ENCODE measurements around the gene MAPKAP1.

The MAPKAP1 gene

DNA sequence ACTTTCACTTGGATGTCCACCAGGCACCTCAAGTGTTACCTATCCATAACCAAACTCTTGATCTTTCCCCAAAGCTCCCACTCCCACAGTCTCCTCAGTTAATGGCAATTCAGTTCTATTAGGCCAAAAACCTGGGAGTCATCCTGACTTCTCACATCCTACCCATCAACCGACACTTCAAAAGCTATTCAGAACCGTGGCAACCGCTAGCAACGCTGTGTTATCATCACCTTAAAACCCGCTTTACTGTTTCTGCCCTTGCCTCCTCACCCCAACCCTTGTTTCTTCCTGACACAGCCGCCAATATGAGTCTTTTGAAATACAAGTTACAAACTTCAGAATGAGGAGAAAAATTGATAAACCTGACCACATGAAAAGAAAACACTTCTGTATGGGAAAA, 46.5 kb downstream of the MAPKAP1 start:
- no peak overlapping the region for H3K4me3 ChIP-seq (replicated peaks in 1 of 2; ENCODE audit: low read depth in 2 of 2, low read length in 2 of 2)
- no peak for DNase-seq (ENCODE audit: low read depth in 2 of 2)
- TF ChIP-seq, protein P1, sequence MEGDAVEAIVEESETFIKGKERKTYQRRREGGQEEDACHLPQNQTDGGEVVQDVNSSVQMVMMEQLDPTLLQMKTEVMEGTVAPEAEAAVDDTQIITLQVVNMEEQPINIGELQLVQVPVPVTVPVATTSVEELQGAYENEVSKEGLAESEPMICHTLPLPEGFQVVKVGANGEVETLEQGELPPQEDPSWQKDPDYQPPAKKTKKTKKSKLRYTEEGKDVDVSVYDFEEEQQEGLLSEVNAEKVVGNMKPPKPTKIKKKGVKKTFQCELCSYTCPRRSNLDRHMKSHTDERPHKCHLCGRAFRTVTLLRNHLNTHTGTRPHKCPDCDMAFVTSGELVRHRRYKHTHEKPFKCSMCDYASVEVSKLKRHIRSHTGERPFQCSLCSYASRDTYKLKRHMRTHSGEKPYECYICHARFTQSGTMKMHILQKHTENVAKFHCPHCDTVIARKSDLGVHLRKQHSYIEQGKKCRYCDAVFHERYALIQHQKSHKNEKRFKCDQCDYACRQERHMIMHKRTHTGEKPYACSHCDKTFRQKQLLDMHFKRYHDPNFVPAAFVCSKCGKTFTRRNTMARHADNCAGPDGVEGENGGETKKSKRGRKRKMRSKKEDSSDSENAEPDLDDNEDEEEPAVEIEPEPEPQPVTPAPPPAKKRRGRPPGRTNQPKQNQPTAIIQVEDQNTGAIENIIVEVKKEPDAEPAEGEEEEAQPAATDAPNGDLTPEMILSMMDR (IDR thresholded peaks at IDR 0.05; ENCODE audit: low read depth, low read length): no peak

DNA sequence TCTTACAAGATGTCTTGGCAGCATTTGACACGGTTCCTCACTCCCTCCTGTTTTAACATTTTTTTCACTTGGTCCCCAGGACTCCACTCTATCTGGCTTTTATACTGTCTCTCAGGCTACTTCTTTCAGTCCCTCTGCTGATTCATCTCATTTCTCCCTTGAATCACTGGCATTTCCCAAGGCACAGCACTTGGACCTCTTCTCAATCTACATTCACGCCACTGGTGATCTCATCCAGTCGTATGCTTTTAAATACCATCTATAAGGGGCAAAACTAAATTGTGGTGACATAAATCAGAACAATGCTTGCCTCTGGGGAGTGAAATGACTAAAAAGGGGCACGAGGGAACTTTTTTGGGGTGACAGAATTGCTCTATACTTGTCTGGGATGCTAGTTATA, 47.1 kb downstream of the MAPKAP1 start:
- TF ChIP-seq, protein P1 (IDR thresholded peaks at IDR 0.05; ENCODE audit: low read depth, low read length): no peak
- DNase-seq (ENCODE audit: low read depth in 2 of 2): peak; percentile 66 to 94
- no peak overlapping the region for H3K4me3 ChIP-seq (replicated peaks in 1 of 2; ENCODE audit: low read depth in 2 of 2, low read length in 2 of 2)

DNA sequence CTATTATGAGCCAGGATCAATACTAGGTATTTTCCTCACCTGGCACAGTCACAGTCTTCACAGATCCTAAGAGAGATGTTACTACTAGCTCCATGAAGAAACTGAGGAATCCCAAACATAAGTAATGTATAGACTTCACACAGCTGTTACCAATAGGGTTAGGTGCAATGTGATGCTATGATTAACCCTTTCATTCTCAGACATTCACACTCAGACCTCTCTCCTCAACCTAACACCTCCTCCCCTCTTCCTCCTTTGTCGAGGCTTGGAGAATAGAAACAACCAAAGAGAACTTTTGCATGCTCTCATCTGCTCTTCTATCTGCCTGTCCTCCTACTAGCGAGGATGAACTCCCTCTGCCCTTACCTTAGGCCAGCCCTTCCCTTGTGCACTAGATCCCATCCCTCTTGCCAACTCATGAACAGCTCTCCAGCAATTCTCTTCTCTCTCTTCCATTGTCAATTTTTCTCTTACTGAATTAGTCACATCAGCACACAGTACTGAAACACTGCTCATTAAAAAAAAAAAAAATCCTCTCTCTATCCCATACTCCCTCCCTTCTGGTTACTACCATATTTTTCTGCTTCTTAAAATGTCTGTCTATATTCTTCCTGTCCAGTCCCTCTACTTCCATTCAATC, 47.7 kb downstream of the MAPKAP1 start:
- TF ChIP-seq, protein P1 (IDR thresholded peaks at IDR 0.05; ENCODE audit: low read depth, low read length): no peak
- peak in 1 of 2 donors; percentile 70 for DNase-seq (ENCODE audit: low read depth in 2 of 2)

DNA sequence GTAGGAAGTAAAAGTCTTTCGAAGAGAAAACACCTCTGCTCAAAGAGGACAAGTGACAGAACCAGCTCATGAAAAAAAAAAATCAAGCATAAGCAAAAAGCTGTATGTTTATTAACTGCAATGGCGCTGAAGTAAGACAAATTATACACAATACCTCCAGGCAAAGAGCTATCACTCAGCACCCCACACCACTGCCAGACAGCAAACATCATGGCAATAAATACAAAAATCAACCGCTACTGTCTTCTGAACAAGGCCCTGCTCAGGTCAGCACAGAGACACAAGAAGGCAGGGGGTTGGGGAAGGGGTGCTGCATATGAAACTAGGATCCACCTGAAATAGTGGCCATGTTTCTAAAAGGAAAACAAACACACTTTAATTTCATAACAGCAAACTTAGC, 50.4 kb downstream of the MAPKAP1 start:
- TF ChIP-seq, protein P1 (IDR thresholded peaks at IDR 0.05; ENCODE audit: low read depth, low read length): no peak
- DNase-seq (ENCODE audit: low read depth in 2 of 2): no peak
- H3K4me3 ChIP-seq (replicated peaks in 1 of 2; ENCODE audit: low read depth in 2 of 2, low read length in 2 of 2): no peak overlapping the region

More for the DNA sequence above, 47.7 kb downstream of the MAPKAP1 start:
- H3K4me3 ChIP-seq (replicated peaks in 1 of 2; ENCODE audit: low read depth in 2 of 2, low read length in 2 of 2): no peak overlapping the region

DNA sequence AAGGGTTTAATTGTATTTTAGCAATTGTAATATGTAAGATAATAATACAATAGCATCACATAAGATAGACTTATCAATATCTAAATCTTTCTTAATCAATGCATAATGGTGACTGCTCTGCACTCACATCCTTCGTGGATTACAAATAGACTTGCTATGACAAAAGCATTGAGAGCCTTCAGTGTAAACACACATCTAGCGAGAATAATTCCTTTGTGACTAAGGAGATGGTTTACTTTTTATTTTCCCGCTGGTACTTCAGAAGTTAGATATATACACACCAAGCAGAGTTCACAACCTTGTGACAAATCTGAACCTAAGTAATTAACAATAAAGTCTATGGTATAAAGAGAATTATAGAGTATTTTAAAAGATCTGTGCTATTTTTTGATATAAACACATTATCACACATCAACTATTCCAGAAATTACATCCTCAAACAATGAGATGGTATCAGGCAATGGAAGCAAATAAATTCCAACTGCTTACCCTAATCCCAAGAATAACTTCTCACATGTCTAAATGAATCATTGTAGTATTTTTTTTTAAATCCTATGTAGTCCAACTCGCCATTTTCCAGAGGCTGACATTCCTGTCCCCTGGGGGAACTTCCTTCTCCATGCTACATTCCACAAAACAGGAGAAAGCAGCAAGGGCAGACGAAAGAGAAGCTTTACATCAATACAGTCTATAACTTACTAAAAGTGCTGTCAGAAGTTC, 51.2 kb downstream of the MAPKAP1 start:
- DNase-seq (ENCODE audit: low read depth in 2 of 2): peak; percentile 17 to 30
- TF ChIP-seq, protein P1 (IDR thresholded peaks at IDR 0.05; ENCODE audit: low read depth, low read length): no peak
- no peak overlapping the region for H3K4me3 ChIP-seq (replicated peaks in 1 of 2; ENCODE audit: low read depth in 2 of 2, low read length in 2 of 2)

DNA sequence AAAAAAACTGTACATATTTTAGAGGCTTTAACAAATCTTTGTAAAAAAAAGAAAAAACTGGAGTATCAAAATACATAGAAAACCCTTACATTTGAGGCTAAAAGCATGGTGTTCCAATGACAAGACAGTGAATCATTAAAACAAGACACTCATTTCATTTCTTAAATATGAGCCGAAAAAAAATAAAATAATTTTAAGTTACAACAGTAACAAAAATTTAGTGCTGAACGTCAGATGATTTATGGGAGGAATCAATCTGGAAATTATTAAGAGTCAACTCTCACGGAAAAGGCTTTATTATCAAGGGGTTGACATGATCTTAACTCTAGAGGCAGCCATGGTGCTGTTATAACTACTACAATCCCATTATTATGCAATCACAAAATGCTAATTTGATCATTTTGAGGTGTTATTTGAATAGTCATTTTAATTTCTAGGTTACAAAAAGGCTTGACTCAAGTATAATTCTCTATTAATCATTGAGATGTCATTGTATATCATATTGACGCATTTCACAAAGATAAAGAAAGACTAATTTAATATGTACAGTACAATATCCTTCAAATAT, 51.9 kb downstream of the MAPKAP1 start:
- no peak overlapping the region for H3K4me3 ChIP-seq (replicated peaks in 1 of 2; ENCODE audit: low read depth in 2 of 2, low read length in 2 of 2)
- no peak for DNase-seq (ENCODE audit: low read depth in 2 of 2)
- TF ChIP-seq, protein P1 (IDR thresholded peaks at IDR 0.05; ENCODE audit: low read depth, low read length): no peak
